Fibroblast of skin of right quadriceps (primary cell): Measurements from ENCODE around the gene ELAVL3.

Experiments
- DNase-seq: peaks from one replicate; pipeline ENCODE4 v3.0.0-alpha.2; 2013

The ELAVL3 gene

DNA sequence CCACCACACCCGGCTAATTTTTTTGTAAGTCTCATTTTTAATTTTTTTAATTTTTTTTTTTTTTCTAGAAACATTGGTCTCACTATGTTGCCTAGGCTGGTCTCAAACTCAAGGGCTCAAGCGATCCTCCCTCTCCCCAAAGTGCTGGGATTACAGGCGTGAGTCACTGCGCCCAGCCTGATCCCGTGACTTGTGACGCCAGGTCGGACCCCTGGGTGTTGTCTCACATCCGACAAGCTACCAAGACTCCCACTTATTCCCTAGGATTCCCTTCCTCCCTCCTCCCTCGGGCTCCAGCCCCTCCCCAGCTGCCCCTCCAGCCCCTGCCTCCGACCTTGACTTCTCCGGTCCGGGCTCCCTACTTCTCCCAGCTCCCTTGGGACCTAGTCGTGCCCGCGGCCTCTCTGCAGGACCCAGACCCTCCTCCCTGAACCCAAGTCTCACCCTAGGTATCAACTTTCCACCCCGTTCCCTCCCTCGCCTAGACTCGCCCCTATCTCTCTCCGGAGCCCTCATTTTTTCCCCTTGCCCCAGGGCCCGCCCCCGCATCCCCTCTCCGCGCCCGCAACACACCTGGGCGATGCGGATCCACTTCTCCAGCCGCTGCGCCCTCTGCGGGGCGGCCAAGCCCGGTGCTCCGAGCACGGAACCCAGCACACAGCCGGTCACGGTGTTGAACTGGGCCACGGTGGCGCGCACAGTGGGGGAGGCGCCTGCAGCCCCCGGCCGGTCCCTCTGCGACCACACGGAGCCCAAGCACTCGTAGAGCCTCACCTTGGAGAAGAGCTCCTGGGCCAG is 74.8 kb downstream of the ELAVL3 start:
- no peak for DNase-seq

DNA sequence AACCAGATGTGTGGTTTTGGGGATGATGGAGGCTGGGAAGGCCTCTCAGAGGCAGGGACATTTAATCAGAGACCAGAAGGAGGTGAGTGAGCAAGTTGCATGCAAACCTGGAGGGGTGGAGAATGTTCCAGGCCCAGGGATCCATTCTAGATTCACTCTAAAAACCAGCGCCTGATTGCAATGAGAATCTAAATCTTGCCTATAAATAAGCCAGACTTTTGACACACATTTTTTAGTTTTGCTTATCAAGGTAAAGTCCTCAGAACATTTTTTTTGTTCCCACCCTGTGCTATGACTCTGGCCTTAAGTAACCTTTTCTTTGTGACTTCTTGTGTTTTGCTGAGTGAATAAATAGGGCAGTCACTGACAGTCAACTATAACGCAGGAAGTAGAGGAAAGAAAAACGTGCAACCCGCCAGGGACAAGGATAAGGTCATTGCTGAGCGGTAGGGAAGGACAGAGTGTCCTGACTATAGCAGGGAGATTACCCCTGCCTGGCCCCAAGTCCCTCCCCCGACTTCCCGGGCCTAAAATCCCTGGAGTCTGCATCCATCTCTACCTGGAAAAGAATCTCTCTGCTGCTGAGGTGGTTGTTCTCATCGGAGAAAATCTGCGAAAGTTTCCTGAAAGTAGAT is 76.1 kb downstream of the ELAVL3 start:
- DNase-seq, result no peak

DNA sequence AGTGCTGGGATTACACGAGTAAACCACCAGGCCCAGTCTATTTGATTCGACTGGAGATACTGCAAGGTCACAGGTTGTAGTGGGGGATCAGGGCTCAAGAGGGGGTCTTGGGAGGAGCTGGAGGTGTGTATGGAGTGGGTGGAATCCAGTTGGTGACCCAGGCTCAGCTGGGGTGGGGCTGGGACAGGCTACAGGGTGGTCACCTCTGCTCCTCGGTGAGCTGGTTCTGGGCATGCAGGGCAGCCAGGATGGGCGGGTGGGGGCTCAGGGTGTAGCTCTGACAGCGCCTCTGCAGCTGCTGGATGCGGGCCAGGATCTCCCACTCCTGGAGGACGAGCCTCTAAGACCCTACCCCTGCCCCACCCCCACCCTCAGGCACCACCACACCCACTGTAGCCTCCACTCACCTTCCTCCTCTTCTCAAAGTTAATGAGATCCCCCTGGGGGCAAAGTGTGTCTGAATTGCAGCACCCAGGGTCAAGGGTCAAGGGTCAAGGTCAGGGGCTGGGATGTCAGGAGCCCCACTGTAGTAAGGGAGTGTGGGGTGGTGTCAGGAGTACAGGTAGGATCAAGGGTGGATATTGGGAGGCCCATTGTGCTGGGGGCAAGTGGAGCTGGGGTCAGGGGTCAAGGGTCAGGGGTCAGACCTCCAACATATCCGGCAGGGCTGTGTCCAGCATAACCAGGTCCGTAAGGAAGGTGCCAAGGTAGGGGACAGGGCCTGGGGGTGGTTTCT is 78.9 kb downstream of the ELAVL3 start:
- no peak for DNase-seq
